ENCODE measurements around the gene DGKG.

DGKG gene

GRCh38 chr3:186248850-186249249 is 113.2 kb downstream of the DGKG start:
- FAIRE-seq: no peak

GRCh38 chr3:186247821-186248814 is 113.9 kb downstream of the DGKG start:
- FAIRE-seq: no peak
- no peak for DNase-seq (ENCODE audit: extremely low spot score, insufficient read length, low read depth)

More at GRCh38 chr3:186248850-186249249, 113.2 kb downstream of the DGKG start:
- no peak for DNase-seq (ENCODE audit: extremely low spot score, insufficient read length, low read depth)

- FAIRE-seq (no peak), DNase-seq (ENCODE audit: extremely low spot score, insufficient read length, low read depth) (no peak)
Observed at GRCh38 chr3:186246941-186247340, 115.1 kb downstream of the DGKG start.

- DNase-seq (ENCODE audit: extremely low spot score, insufficient read length, low read depth): no peak
- no peak for FAIRE-seq
Observed at GRCh38 chr3:186244016-186244415, 118.0 kb downstream of the DGKG start.

- DNase-seq (ENCODE audit: extremely low spot score, insufficient read length, low read depth) (no peak), FAIRE-seq (peak; percentile 91)
Observed at GRCh38 chr3:186241910-186242821, 119.9 kb downstream of the DGKG start.

GRCh38 chr3:186239321-186239720 is 122.7 kb downstream of the DGKG start:
- FAIRE-seq (no peak), DNase-seq (ENCODE audit: extremely low spot score, insufficient read length, low read depth) (no peak)

GRCh38 chr3:186237915-186238314 is 124.1 kb downstream of the DGKG start:
- DNase-seq (ENCODE audit: extremely low spot score, insufficient read length, low read depth): no peak
- no peak for FAIRE-seq

- FAIRE-seq (no peak), DNase-seq (ENCODE audit: extremely low spot score, insufficient read length, low read depth) (no peak)
Observed at GRCh38 chr3:186236357-186237020, 125.5 kb downstream of the DGKG start.

GRCh38 chr3:186235554-186235953 is 126.5 kb downstream of the DGKG start:
- no peak for DNase-seq (ENCODE audit: extremely low spot score, insufficient read length, low read depth)
- peak; percentile 82 for FAIRE-seq

- DNase-seq (ENCODE audit: extremely low spot score, insufficient read length, low read depth) (no peak), FAIRE-seq (no peak)
Observed at GRCh38 chr3:186234152-186234551, 127.9 kb downstream of the DGKG start.

GRCh38 chr3:186226482-186226881 is 135.6 kb downstream of the DGKG start:
- DNase-seq (ENCODE audit: extremely low spot score, insufficient read length, low read depth) (no peak), FAIRE-seq (no peak)

GRCh38 chr3:186225603-186226002 is 136.4 kb downstream of the DGKG start:
- no peak for DNase-seq (ENCODE audit: extremely low spot score, insufficient read length, low read depth)
- no peak for FAIRE-seq

GRCh38 chr3:186224041-186224610 is 137.9 kb downstream of the DGKG start:
- FAIRE-seq: no peak
- DNase-seq (ENCODE audit: extremely low spot score, insufficient read length, low read depth): no peak

GRCh38 chr3:186223476-186223875 is 138.6 kb downstream of the DGKG start:
- FAIRE-seq: no peak
- DNase-seq (ENCODE audit: extremely low spot score, insufficient read length, low read depth): no peak

- no peak for DNase-seq (ENCODE audit: extremely low spot score, insufficient read length, low read depth)
- no peak for FAIRE-seq
Observed at GRCh38 chr3:186221760-186222378, 140.2 kb downstream of the DGKG start.

- no peak for FAIRE-seq
- no peak for DNase-seq (ENCODE audit: extremely low spot score, insufficient read length, low read depth)
Observed at GRCh38 chr3:186220911-186221645, 141.0 kb downstream of the DGKG start.

GRCh38 chr3:186220365-186220764 is 141.7 kb downstream of the DGKG start:
- FAIRE-seq (no peak), DNase-seq (ENCODE audit: extremely low spot score, insufficient read length, low read depth) (no peak)

GRCh38 chr3:186219211-186219638 is 142.8 kb downstream of the DGKG start:
- no peak for DNase-seq (ENCODE audit: extremely low spot score, insufficient read length, low read depth)
- FAIRE-seq: no peak

- DNase-seq (ENCODE audit: extremely low spot score, insufficient read length, low read depth) (no peak), FAIRE-seq (no peak)
Observed at GRCh38 chr3:186218421-186218820, 143.6 kb downstream of the DGKG start.

All from GM18507 (cell line).